ENCODE data around the gene NBPF11. TPM values are rescaled to one million over a fixed set of nuclear protein-coding genes. Genes with fewer than 3 reads are reported as not detected.
"Not testable (repeated sequence)": the region's sequence is repeated elsewhere in the genome, so short reads cannot be mapped to it uniquely, and the experiment has no call there.

NBPF11 gene
- total RNA-seq, 1 experiment from 2014 or later, result 12.8 TPM

GRCh38 chr1:148150014-148150413 is 2.1 kb downstream of the NBPF11 start:
- H3K4me3 ChIP-seq (ENCODE audit: low read depth, low read length); H3K4me3 Mint-ChIP-seq (ENCODE audit: unreplicated experiment); H3K27me3 Mint-ChIP-seq (ENCODE audit: insufficient read depth, unreplicated experiment); H3K27ac Mint-ChIP-seq (ENCODE audit: unreplicated experiment); CTCF ChIA-PET; H3K4me1 Mint-ChIP-seq (ENCODE audit: low read depth, unreplicated experiment); BruUV-seq (replicated peaks); intact Hi-C loops (cut with micrococcal nuclease; ENCODE audit: unreplicated experiment); H3K36me3 ChIP-seq (ENCODE audit: control insufficient read depth, insufficient read depth, low read length); DNase-seq; H3K4me1 ChIP-seq; H3K36me3 Mint-ChIP-seq (ENCODE audit: insufficient read depth, unreplicated experiment); H3K9me3 ChIP-seq; POLR2A ChIA-PET; H3K27me3 ChIP-seq (replicated peaks; ENCODE audit: control insufficient read depth, insufficient read depth, low read length); H3K9me3 Mint-ChIP-seq (ENCODE audit: unreplicated experiment): not testable (repeated sequence)

DNA sequence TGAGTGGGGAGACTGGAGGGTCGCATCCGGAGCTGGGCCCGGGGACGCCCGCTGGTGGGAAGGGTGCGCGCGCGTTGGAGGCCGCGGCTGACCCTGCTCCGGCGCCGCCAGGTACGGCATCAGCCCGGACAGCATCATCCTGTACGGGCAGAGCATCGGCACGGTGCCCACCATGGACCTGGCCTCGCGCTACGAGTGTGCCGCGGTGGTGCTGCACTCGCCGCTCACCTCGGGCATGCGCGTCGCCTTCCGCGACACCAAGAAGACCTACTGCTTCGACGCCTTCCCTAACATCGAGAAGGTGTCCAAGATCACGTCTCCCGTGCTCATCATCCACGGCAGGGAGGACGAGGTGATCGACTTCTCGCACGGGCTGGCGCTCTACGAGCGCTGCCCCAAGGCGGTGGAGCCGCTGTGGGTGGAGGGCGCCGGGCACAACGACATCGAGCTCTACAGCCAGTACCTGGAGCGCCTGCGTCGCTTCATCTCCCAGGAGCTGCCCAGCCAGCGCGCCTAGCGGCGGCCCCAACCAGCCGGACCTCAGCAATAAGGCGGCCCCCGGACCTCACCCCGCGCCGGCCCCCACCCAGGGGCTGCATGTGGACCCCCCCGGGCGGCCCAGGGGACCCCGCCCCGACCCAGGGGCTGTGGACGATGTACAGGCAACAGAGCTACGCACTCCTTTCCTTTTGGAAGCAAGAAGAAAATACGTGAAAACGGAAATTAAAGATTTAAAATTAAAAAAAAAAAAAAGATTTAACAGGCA is 2.8 kb downstream of the NBPF11 start:
- H3K9me3 Mint-ChIP-seq (ENCODE audit: unreplicated experiment); H3K4me3 ChIP-seq (ENCODE audit: low read depth, low read length); intact Hi-C loops (cut with micrococcal nuclease; ENCODE audit: unreplicated experiment); H3K27ac Mint-ChIP-seq (ENCODE audit: unreplicated experiment); DNase-seq; H3K27me3 ChIP-seq (replicated peaks; ENCODE audit: control insufficient read depth, insufficient read depth, low read length); POLR2A ChIA-PET; BruUV-seq (replicated peaks); CTCF ChIA-PET; H3K27me3 Mint-ChIP-seq (ENCODE audit: insufficient read depth, unreplicated experiment); H3K4me1 ChIP-seq; H3K4me3 Mint-ChIP-seq (ENCODE audit: unreplicated experiment); H3K9me3 ChIP-seq; H3K36me3 ChIP-seq (ENCODE audit: control insufficient read depth, insufficient read depth, low read length); H3K36me3 Mint-ChIP-seq (ENCODE audit: insufficient read depth, unreplicated experiment); H3K4me1 Mint-ChIP-seq (ENCODE audit: low read depth, unreplicated experiment): not testable (repeated sequence)

GRCh38 chr1:148147052-148147838 is 4.8 kb downstream of the NBPF11 start:
- H3K4me1 Mint-ChIP-seq (ENCODE audit: low read depth, unreplicated experiment); H3K36me3 ChIP-seq (ENCODE audit: control insufficient read depth, insufficient read depth, low read length); H3K36me3 Mint-ChIP-seq (ENCODE audit: insufficient read depth, unreplicated experiment); H3K4me3 ChIP-seq (ENCODE audit: low read depth, low read length); H3K4me1 ChIP-seq; H3K27ac Mint-ChIP-seq (ENCODE audit: unreplicated experiment); H3K27me3 ChIP-seq (replicated peaks; ENCODE audit: control insufficient read depth, insufficient read depth, low read length); H3K9me3 ChIP-seq; BruUV-seq (replicated peaks); POLR2A ChIA-PET; H3K4me3 Mint-ChIP-seq (ENCODE audit: unreplicated experiment); H3K27me3 Mint-ChIP-seq (ENCODE audit: insufficient read depth, unreplicated experiment); intact Hi-C loops (cut with micrococcal nuclease; ENCODE audit: unreplicated experiment); H3K9me3 Mint-ChIP-seq (ENCODE audit: unreplicated experiment); CTCF ChIA-PET: not testable (repeated sequence)
- DNase-seq, result peak in 1 of 2 experiments; percentile 26

DNA sequence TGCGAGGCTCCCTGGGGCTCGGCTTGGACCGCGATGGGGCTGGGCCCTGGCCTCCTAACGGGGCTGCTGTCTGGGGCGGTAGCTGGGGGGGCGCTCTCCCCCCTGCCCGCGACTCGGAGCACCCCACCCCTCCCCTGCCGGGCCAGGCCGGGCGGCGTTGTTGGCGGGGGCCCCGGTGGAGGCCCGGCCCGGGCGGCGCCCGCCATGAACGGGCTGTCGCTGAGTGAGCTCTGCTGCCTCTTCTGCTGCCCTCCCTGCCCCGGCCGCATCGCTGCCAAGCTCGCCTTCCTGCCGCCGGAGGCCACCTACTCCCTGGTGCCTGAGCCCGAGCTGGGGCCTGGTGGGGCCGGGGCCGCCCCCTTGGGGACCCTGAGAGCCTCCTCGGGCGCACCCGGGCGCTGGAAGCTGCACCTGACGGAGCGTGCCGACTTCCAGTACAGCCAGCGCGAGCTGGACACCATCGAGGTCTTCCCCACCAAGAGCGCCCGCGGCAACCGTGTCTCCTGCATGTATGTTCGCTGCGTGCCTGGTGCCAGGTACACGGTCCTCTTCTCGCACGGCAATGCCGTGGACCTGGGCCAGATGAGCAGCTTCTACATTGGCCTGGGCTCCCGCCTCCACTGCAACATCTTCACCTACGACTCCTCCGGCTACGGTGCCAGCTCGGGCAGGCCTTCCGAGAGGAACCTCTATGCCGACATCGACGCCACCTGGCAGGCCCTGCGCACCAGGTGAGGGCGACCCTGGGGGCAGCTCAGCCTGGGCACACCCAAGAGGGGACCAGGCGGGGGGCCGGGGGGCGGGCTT is 5.7 kb downstream of the NBPF11 start:
- H3K27me3 Mint-ChIP-seq (ENCODE audit: insufficient read depth, unreplicated experiment); H3K9me3 ChIP-seq; H3K27me3 ChIP-seq (replicated peaks; ENCODE audit: control insufficient read depth, insufficient read depth, low read length); intact Hi-C loops (cut with micrococcal nuclease; ENCODE audit: unreplicated experiment); DNase-seq; H3K4me3 ChIP-seq (ENCODE audit: low read depth, low read length); POLR2A ChIA-PET; H3K36me3 ChIP-seq (ENCODE audit: control insufficient read depth, insufficient read depth, low read length); H3K27ac Mint-ChIP-seq (ENCODE audit: unreplicated experiment); H3K4me1 ChIP-seq; H3K4me3 Mint-ChIP-seq (ENCODE audit: unreplicated experiment); H3K4me1 Mint-ChIP-seq (ENCODE audit: low read depth, unreplicated experiment); BruUV-seq (replicated peaks); H3K9me3 Mint-ChIP-seq (ENCODE audit: unreplicated experiment); CTCF ChIA-PET; H3K36me3 Mint-ChIP-seq (ENCODE audit: insufficient read depth, unreplicated experiment): not testable (repeated sequence)

GRCh38 chr1:148143223-148143622 is 8.9 kb downstream of the NBPF11 start:
- H3K27me3 ChIP-seq (replicated peaks; ENCODE audit: control insufficient read depth, insufficient read depth, low read length); DNase-seq; H3K4me3 ChIP-seq (ENCODE audit: low read depth, low read length); H3K36me3 Mint-ChIP-seq (ENCODE audit: insufficient read depth, unreplicated experiment); BruUV-seq (replicated peaks); H3K4me1 Mint-ChIP-seq (ENCODE audit: low read depth, unreplicated experiment); H3K4me1 ChIP-seq; POLR2A ChIA-PET; H3K27me3 Mint-ChIP-seq (ENCODE audit: insufficient read depth, unreplicated experiment); intact Hi-C loops (cut with micrococcal nuclease; ENCODE audit: unreplicated experiment); H3K4me3 Mint-ChIP-seq (ENCODE audit: unreplicated experiment); H3K9me3 Mint-ChIP-seq (ENCODE audit: unreplicated experiment); CTCF ChIA-PET; H3K9me3 ChIP-seq; H3K36me3 ChIP-seq (ENCODE audit: control insufficient read depth, insufficient read depth, low read length); H3K27ac Mint-ChIP-seq (ENCODE audit: unreplicated experiment): not testable (repeated sequence)

GRCh38 chr1:148141936-148142335 is 10.1 kb downstream of the NBPF11 start:
- H3K27me3 ChIP-seq (replicated peaks; ENCODE audit: control insufficient read depth, insufficient read depth, low read length); intact Hi-C loops (cut with micrococcal nuclease; ENCODE audit: unreplicated experiment); H3K4me3 Mint-ChIP-seq (ENCODE audit: unreplicated experiment); DNase-seq; POLR2A ChIA-PET; BruUV-seq (replicated peaks); H3K36me3 ChIP-seq (ENCODE audit: control insufficient read depth, insufficient read depth, low read length); H3K36me3 Mint-ChIP-seq (ENCODE audit: insufficient read depth, unreplicated experiment); H3K4me1 Mint-ChIP-seq (ENCODE audit: low read depth, unreplicated experiment); H3K4me1 ChIP-seq; CTCF ChIA-PET; H3K27ac Mint-ChIP-seq (ENCODE audit: unreplicated experiment); H3K27me3 Mint-ChIP-seq (ENCODE audit: insufficient read depth, unreplicated experiment); H3K9me3 Mint-ChIP-seq (ENCODE audit: unreplicated experiment); H3K9me3 ChIP-seq; H3K4me3 ChIP-seq (ENCODE audit: low read depth, low read length): not testable (repeated sequence)

All from Caco-2 (cell line).